HCT116 (cell line): ENCODE measurements around the gene PIP5KL1. TPM values are rescaled to one million over a fixed set of nuclear protein-coding genes. Genes with fewer than 3 reads are reported as not detected.

Experiments
- ATAC-seq: fragments of 200-7000 bp; cut with Tn5 transposase; 2 replicates; pipeline ENCODE4 v1.9.1; 2020; ENCODE audit warnings: mild to moderate bottlenecking, moderate library complexity
- BruUV-seq: library from RNA; stranded (reverse); fragments of 400-500 nt; replicated peaks from 2 replicates; lab custom pipeline; 2021; lab: Mats Ljungman, UMichigan
- CTCF ChIA-PET: fragments of 300-600 bp; sonication (Branson Sonifier 250); formaldehyde crosslinking; loops from one replicate; lab custom pipeline; 2021; ENCODE audit warnings: antibody characterized with exemption; lab: Charles Lee
- POLR2A ChIA-PET: fragments of 300-600, 350-600 bp; sonication (Branson Sonifier 250); formaldehyde crosslinking; loops from one replicate; lab custom pipeline; 2021; ENCODE audit warnings: antibody characterized with exemption; lab: Charles Lee
- RAD21 ChIA-PET, 2 experiments: fragments of 300-600 bp; sonication (Branson Sonifier 250); formaldehyde crosslinking; loops; one replicate each; lab custom pipeline; 2023; ENCODE audit warnings: low total read pairs in 2 of 2; ENCODE audit not compliant: uncharacterized antibody in 2 of 2, unreplicated experiment in 2 of 2, low non-redundant PET in 1 of 2; lab: Charles Lee
- DNase-seq: peaks from one replicate; pipeline ENCODE4 v3.0.0-alpha.2; 2010; ENCODE audit warnings: low read depth, low spot score
- H2AFZ ChIP-seq: fragments of 200-600 bp; shearing (Covaris generic), sonication (generic); 2 replicates; pipeline ENCODE4 v1.6.1; 2017; ENCODE audit warnings: low read depth, mixed run types, mixed read lengths, antibody characterized with exemption, low read length; ENCODE audit not compliant: poor library complexity, severe bottlenecking
- H3K27ac ChIP-seq: 2 replicates; pipeline ENCODE4 v1.5.1; 2012; ENCODE audit warnings: low read depth, low read length
- H3K27me3 ChIP-seq: fragments of 200-600 bp; sonication (generic); 2 replicates; pipeline ENCODE4 v1.6.1; 2016; ENCODE audit warnings: mixed run types, low read length, mixed read lengths; ENCODE audit not compliant: insufficient read depth
- H3K36me3 ChIP-seq, 2 experiments: fragments of 200-500 bp in 1 of 2; fragments of 200-600 bp in 1 of 2; sonication (Bioruptor generic) in 1 of 2; sonication (generic) in 1 of 2; 2 replicates each; pipeline versions ENCODE4 v1.5.1 to v1.6.1; 2014 to 2016; ENCODE audit warnings: low read length in 2 of 2, inconsistent platforms in 1 of 2, mixed read lengths in 1 of 2, mixed run types in 1 of 2; ENCODE audit not compliant: insufficient read depth in 2 of 2, control insufficient read depth in 1 of 2
- H3K4me1 ChIP-seq, 2 experiments: fragments of 200-600 bp in 1 of 2; sonication (generic) in 1 of 2; 2 replicates each; pipeline versions ENCODE4 v1.5.1 to v1.6.1; 2012 to 2017; ENCODE audit warnings: low read length in 2 of 2, inconsistent platforms in 1 of 2, mild to moderate bottlenecking in 1 of 2, mixed read lengths in 1 of 2, mixed run types in 1 of 2, moderate library complexity in 1 of 2; ENCODE audit not compliant: insufficient read depth in 2 of 2, control insufficient read depth in 1 of 2
- H3K4me2 ChIP-seq: fragments of 200-600 bp; sonication (generic); 2 replicates; pipeline ENCODE4 v1.6.1; 2017; ENCODE audit warnings: mixed run types, low read length, mixed read lengths
- H3K4me3 ChIP-seq, 2 experiments: fragments of 200-600 bp in 1 of 2; sonication (generic) in 1 of 2; replicated peaks in 1 of 2; 2 replicates each; pipeline ENCODE4 v1.5.1; 2011 to 2016; ENCODE audit warnings: low read length in 2 of 2, control low read depth in 1 of 2, low read depth in 1 of 2, mild to moderate bottlenecking in 1 of 2, mixed read lengths in 1 of 2, mixed run types in 1 of 2
- H3K79me2 ChIP-seq: fragments of 200-600 bp; sonication (generic); 2 replicates; pipeline ENCODE4 v1.6.1; 2017; ENCODE audit warnings: mild to moderate bottlenecking, mixed run types, low read length, moderate library complexity, mixed read lengths; ENCODE audit not compliant: insufficient read depth
- H3K9ac ChIP-seq: fragments of 200-600 bp; sonication (generic); 2 replicates; pipeline ENCODE4 v1.6.1; 2016; ENCODE audit warnings: low read length, mixed read lengths
- H3K9me2 ChIP-seq: fragments of 200-600 bp; sonication (generic), shearing (Covaris generic); 2 replicates; pipeline ENCODE4 v1.6.1; 2017; ENCODE audit warnings: mixed run types, mild to moderate bottlenecking, moderate library complexity; ENCODE audit not compliant: insufficient read depth
- H3K9me3 ChIP-seq, 2 experiments: fragments of 200-500 bp in 1 of 2; fragments of 200-600 bp in 1 of 2; sonication (Bioruptor generic) in 1 of 2; sonication (generic) in 1 of 2; 2 replicates each; pipeline ENCODE4 v1.6.1; 2014 to 2017; ENCODE audit warnings: low read length in 2 of 2, mixed read lengths in 2 of 2, inconsistent platforms in 1 of 2, low read depth in 1 of 2, mild to moderate bottlenecking in 1 of 2, mixed run types in 1 of 2, moderate library complexity in 1 of 2; ENCODE audit not compliant: control insufficient read depth in 1 of 2, insufficient read depth in 1 of 2
- H4K20me1 ChIP-seq: fragments of 200-600 bp; sonication (generic), shearing (Covaris generic); 2 replicates; pipeline ENCODE4 v1.6.1; 2017; ENCODE audit warnings: mixed run types, mild to moderate bottlenecking, moderate library complexity; ENCODE audit not compliant: insufficient read depth
- POLR2A ChIP-seq: IDR thresholded peaks from 2 replicates; pipeline ENCODE4 v1.7.0; 2011; ENCODE audit warnings: borderline replicate concordance; ENCODE audit not compliant: insufficient read depth, insufficient read length; ENCODE audit errors: extremely low read depth
- POLR2AphosphoS5 ChIP-seq: IDR thresholded peaks from 2 replicates; pipeline ENCODE4 v1.6.1; 2011; ENCODE audit warnings: mild to moderate bottlenecking, low read depth, low read length, moderate library complexity
- TCF7L2 ChIP-seq: IDR thresholded peaks from 2 replicates; pipeline ENCODE4 v1.7.0; 2011; ENCODE audit warnings: borderline replicate concordance, inconsistent platforms; ENCODE audit not compliant: insufficient read depth, insufficient read length; ENCODE audit errors: extremely low read depth
- ZBTB33 ChIP-seq: IDR thresholded peaks from 2 replicates; pipeline ENCODE4 v1.6.1; 2011; ENCODE audit warnings: mild to moderate bottlenecking, low read length, moderate library complexity; ENCODE audit not compliant: insufficient replicate concordance; ENCODE audit errors: extremely low read depth
- ZFX ChIP-seq: fragments of 450-650 bp; IDR thresholded peaks from 2 replicates; pipeline ENCODE4 v1.6.1; 2017
- intact Hi-C: fragments of 100-400 bp; cut with micrococcal nuclease; formaldehyde crosslinking; loops from 2 replicates; pipeline ENCODE4 v1.10.0; 2022
- total RNA-seq: library from RNA; stranded (reverse); gene quantifications from one replicate; pipeline ENCODE4 v1.2.1, GENCODE V29; 2021; ENCODE audit not compliant: unreplicated experiment

Gene PIP5KL1
- total RNA-seq, 1 experiment from 2014 or later: 37.6 TPM

DNA sequence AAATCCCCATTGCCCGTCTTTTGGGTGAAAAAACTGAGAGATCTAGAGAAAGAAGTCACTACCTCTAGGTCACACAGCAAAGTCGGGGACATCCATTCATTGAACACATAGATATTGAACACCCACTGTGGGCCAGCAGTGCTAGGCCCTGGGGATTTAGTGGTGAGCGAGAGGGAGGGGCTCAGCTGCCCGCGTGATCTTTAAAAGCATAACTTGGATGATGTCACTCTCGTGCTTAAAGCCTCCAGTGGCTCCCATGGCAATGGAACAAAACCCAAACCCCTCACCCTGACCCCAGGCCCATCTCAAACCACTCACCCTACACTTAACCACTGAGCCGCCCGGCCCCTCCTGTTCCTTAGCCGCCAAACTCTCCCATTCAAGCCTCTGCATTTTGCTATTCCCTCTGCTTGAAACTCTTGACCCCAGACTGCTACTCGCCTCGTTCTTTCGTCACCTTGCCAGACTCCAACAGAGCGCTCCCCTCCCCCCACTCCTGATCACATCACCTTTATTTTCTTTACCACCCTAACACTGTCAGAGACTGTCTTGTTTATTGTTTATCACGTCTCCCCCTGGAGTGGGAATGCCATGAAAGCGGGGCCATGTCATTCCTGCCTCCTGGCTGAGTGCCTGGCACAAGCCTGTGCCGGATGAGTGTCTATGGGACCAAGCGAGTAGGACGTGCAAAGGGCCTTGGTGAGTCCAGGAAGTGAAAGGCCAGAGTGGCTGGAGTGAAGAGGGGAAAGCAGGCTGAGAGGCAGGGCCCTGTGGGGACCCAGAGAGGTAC is 710 bp upstream of the PIP5KL1 start:
- no peaks in the 10 kb centered on the region for H3K27me3 ChIP-seq
- no peak overlapping the region for H2AFZ ChIP-seq
- no peaks in the 10 kb centered on the region for H3K9me2 ChIP-seq
- peak; percentile 43 for TF ChIP-seq POLR2AphosphoS5
- TF ChIP-seq ZBTB33: no peak
- ChIA-PET POLR2A (interaction anchor here (1.9 kb wide), 1 partner anchor 24 kb away, joined by 7 read pairs; no protein-coding TSS in a partner anchor), CTCF (interaction anchor here (1.3 to 1.9 kb wide), 3 partner anchors 10 to 186 kb away, joined by 5 to 8 read pairs (median 6); no protein-coding TSS in a partner anchor), RAD21 (interaction anchor here in 1 of 2 experiments (0.6 kb wide), 1 partner anchor 186 kb away, joined by 4 read pairs; no protein-coding TSS in a partner anchor)
- H3K36me3 ChIP-seq: no peaks in the 10 kb centered on the region; a peak in 2 of 4 replicates
- no TSS peak for BruUV-seq
- H3K4me2 ChIP-seq: peak overlapping the region; percentile 83
- H3K4me3 ChIP-seq: peak overlapping the region; percentile 29 to 55
- H3K4me1 ChIP-seq: peaks cover 59 to 91% of the 10 kb centered on the region in 2 experiments
- peak overlapping the region; percentile 66 for H3K9ac ChIP-seq
- H3K27ac ChIP-seq: peak overlapping the region; percentile 84
- H3K9me3 ChIP-seq: no peaks in the 10 kb centered on the region
- ATAC-seq: peak; percentile 12
- H4K20me1 ChIP-seq: no peaks in the 10 kb centered on the region
- no peak for DNase-seq
- H3K79me2 ChIP-seq: peaks cover 24% of the 10 kb centered on the region
- intact Hi-C loops: no loop called here

DNA sequence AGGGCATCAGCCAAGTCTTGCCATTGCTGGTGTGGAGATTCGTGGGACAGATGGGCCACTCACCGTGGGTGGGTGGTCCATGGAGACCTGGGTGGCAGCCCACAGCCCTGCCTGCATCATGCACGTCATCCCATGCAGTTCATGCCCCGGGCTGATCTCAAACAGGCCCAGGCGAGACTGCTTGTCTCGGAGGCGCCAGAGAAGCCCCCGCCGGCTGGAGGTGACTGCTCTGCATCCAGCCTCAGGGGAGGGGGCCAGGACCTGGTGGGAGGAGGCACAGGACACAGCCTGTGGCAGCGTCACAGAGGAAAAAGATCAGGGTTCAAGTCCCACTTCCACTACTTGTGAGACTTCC is 975 bp downstream of the PIP5KL1 start:
- no peak for TF ChIP-seq POLR2AphosphoS5
- TF ChIP-seq POLR2A: peak; percentile 1
- TF ChIP-seq ZFX: no peak
- no peak for TF ChIP-seq TCF7L2
- TF ChIP-seq, all 23 proteins: peak for 1
- RAD21 ChIA-PET: no interaction called here
- Histone ChIP-seq H2AFZ (no peak overlapping the region), H3K9me2 (no peaks in the 10 kb centered on the region), H4K20me1 (no peaks in the 10 kb centered on the region), H3K9ac (no peak overlapping the region), H3K27me3 (no peaks in the 10 kb centered on the region), H3K27ac (peak overlapping the region; percentile 84; the same call in 1 of the 2 replicates), H3K4me1 (peaks cover 52 to 83% of the 10 kb centered on the region in 2 experiments), H3K36me3 (no peaks in the 10 kb centered on the region; a peak in 1 of 4 replicates), H3K9me3 (no peaks in the 10 kb centered on the region), H3K79me2 (peaks cover 7% of the 10 kb centered on the region; the same call in 1 of the 2 replicates), H3K4me3 (no peak overlapping the region), H3K4me2 (no peak overlapping the region)
- DNase-seq (no peak), ATAC-seq (no peak)
- no TSS peak for BruUV-seq
- POLR2A ChIA-PET: interaction anchor here (1.1 kb wide), 1 partner anchor 10 kb away, joined by 3 read pairs; no protein-coding TSS in a partner anchor
- intact Hi-C loops: loop anchor here (5.0 kb wide), 1 partner anchor 108 kb away; no protein-coding TSS in a partner anchor
- CTCF ChIA-PET: interaction anchor here (1.0 to 2.6 kb wide), 2 partner anchors 14 to 195 kb away, joined by 3 to 14 read pairs; partner anchors contain the start of gene TOR2A
